GM12878 (cell line): ENCODE data around the gene HERPUD2. TPM values are rescaled to one million over a fixed set of nuclear protein-coding genes. Genes with fewer than 3 reads are reported as not detected.

Experiments
- ATAC-seq: fragments of 200-7000 bp; cut with Tn5 transposase; 3 replicates; pipeline ENCODE4 v1.9.1; 2020; ENCODE audit warnings: mild to moderate bottlenecking, moderate library complexity
- BruUV-seq: library from RNA; stranded (reverse); fragments of 400-500 nt; replicated peaks from 2 replicates; lab custom pipeline; 2021; lab: Mats Ljungman, UMichigan
- CTCF ChIA-PET: fragments of 300-600 bp; sonication (Branson Sonifier 250); formaldehyde crosslinking; extraction: SDS; loops from one replicate; lab custom pipeline; 2021; ENCODE audit warnings: inconsistent platforms; lab: Yijun Ruan, JAX
- POLR2A ChIA-PET: fragments of 350-600 bp; formaldehyde crosslinking; extraction: SDS; loops from one replicate; lab custom pipeline; 2021; ENCODE audit warnings: inconsistent platforms; lab: Charles Lee
- RAD21 ChIA-PET: fragments of 300-600 bp; sonication (Branson Sonifier 250); formaldehyde crosslinking; loops from one replicate; lab custom pipeline; 2023; ENCODE audit warnings: antibody characterized with exemption; ENCODE audit not compliant: unreplicated experiment; lab: Charles Lee
- SMC1A ChIA-PET: fragments of 300-600 bp; sonication (Branson Sonifier 250); formaldehyde crosslinking; loops from one replicate; lab custom pipeline; 2023; ENCODE audit not compliant: unreplicated experiment, uncharacterized antibody; lab: Charles Lee
- DNase-seq: peaks from one replicate; pipeline ENCODE4 v3.0.0-alpha.2; 2011; ENCODE audit warnings: low read depth, low spot score
- FAIRE-seq: peaks from 3 replicates; lab custom pipeline; 2011; peaks lifted over from hg19 to GRCh38; lab: Jason Lieb, UNC
- H2AFZ ChIP-seq: 2 replicates; pipeline ENCODE4 v1.6.0; 2011; ENCODE audit warnings: low read depth, low read length, control low read depth; ENCODE audit not compliant: control insufficient read depth
- H3K27ac ChIP-seq: 2 replicates; pipeline ENCODE4 v1.5.1; 2011; ENCODE audit warnings: control low read depth; ENCODE audit not compliant: control insufficient read depth, insufficient read depth
- H3K27me3 ChIP-seq, 2 experiments: replicated peaks in 1 of 2; 2 replicates each; pipeline versions ENCODE4 v1.6.0 to v1.6.1; 2011; ENCODE audit warnings: low read length in 1 of 2; ENCODE audit not compliant: control insufficient read depth in 2 of 2, insufficient read depth in 2 of 2
- H3K36me3 ChIP-seq, 2 experiments: 2 replicates each; pipeline ENCODE4 v1.5.1; 2011; ENCODE audit warnings: low read length in 1 of 2; ENCODE audit not compliant: control insufficient read depth in 2 of 2, insufficient read depth in 2 of 2
- H3K4me1 ChIP-seq: 2 replicates; pipeline ENCODE4 v1.6.1; 2011; ENCODE audit warnings: mild to moderate bottlenecking, low read length, moderate library complexity, mixed read lengths; ENCODE audit not compliant: control insufficient read depth, insufficient read depth
- H3K4me2 ChIP-seq: 2 replicates; pipeline ENCODE4 v1.6.0; 2011; ENCODE audit warnings: control low read depth; ENCODE audit not compliant: control insufficient read depth, insufficient read depth
- H3K4me3 ChIP-seq: fragments of 200-600 bp; sonication (generic); 2 replicates; pipeline ENCODE4 v1.5.1; 2016
- H3K79me2 ChIP-seq: 2 replicates; pipeline ENCODE4 v1.6.0; 2011; ENCODE audit warnings: low read length; ENCODE audit not compliant: control insufficient read depth, insufficient read depth
- H3K9ac ChIP-seq: 2 replicates; pipeline ENCODE4 v1.8.0; 2011; ENCODE audit warnings: low read length, control low read depth, mixed read lengths; ENCODE audit not compliant: control insufficient read depth, insufficient read depth
- H3K9me3 ChIP-seq: replicated peaks from 3 replicates; pipeline ENCODE4 v1.5.1; 2011; ENCODE audit warnings: mild to moderate bottlenecking, low read length; ENCODE audit not compliant: control insufficient read depth, insufficient read depth
- H4K20me1 ChIP-seq: 2 replicates; pipeline ENCODE4 v1.6.0; 2011; ENCODE audit not compliant: control insufficient read depth, insufficient read depth
- ATF7 ChIP-seq: fragments of 450-650 bp; IDR thresholded peaks from 2 replicates; pipeline ENCODE4 v1.6.1; 2016; ENCODE audit warnings: low read depth, mild to moderate bottlenecking
- CHD2 ChIP-seq: IDR thresholded peaks from 2 replicates; pipeline ENCODE4 v1.6.1; 2011; ENCODE audit warnings: low read depth, low read length, improper control_type of control experiment, borderline replicate concordance
- CREB1 ChIP-seq: IDR thresholded peaks from 2 replicates; pipeline ENCODE4 v1.6.1; 2012; ENCODE audit warnings: low read depth, mild to moderate bottlenecking, inconsistent platforms
- CREM ChIP-seq: IDR thresholded peaks from 2 replicates; pipeline ENCODE4 v1.6.1; 2014; ENCODE audit warnings: antibody characterized with exemption, low read depth
- GATAD2B ChIP-seq: fragments of 450-650 bp; conservative IDR thresholded peaks from 2 replicates; pipeline ENCODE4 v1.6.1; 2017; ENCODE audit warnings: low read depth, mild to moderate bottlenecking, moderate library complexity
- IKZF1 ChIP-seq: fragments of 450-650 bp; conservative IDR thresholded peaks from 2 replicates; pipeline ENCODE4 v1.6.1; 2017; ENCODE audit warnings: antibody characterized with exemption, mild to moderate bottlenecking
- NFIC ChIP-seq: IDR thresholded peaks from 2 replicates; pipeline ENCODE4 v1.6.1; 2012; ENCODE audit warnings: low read depth, mild to moderate bottlenecking, inconsistent platforms, low read length, moderate library complexity
- NRF1 ChIP-seq: conservative IDR thresholded peaks from 2 replicates; pipeline ENCODE4 v1.6.1; 2011; ENCODE audit warnings: mild to moderate bottlenecking, low read depth, low read length, improper control_type of control experiment
- POLR2AphosphoS2 ChIP-seq: IDR thresholded peaks from 2 replicates; pipeline ENCODE4 v1.6.1; 2011; ENCODE audit warnings: low read depth, mild to moderate bottlenecking, low read length, improper control_type of control experiment, moderate library complexity
- POU2F2 ChIP-seq: IDR thresholded peaks from 3 replicates; pipeline ENCODE4 v1.6.1; 2011; ENCODE audit warnings: low read depth, mild to moderate bottlenecking, low read length, borderline replicate concordance
- RUNX3 ChIP-seq: IDR thresholded peaks from 2 replicates; pipeline ENCODE4 v1.6.1; 2012; ENCODE audit warnings: low read length, inconsistent platforms
- TAF1 ChIP-seq: IDR thresholded peaks from 2 replicates; pipeline ENCODE4 v1.6.1; 2011; ENCODE audit warnings: mild to moderate bottlenecking, low read depth, low read length, borderline replicate concordance
- TARDBP ChIP-seq: IDR thresholded peaks from 2 replicates; pipeline ENCODE4 v1.6.1; 2016; ENCODE audit warnings: borderline replicate concordance
- YY1 ChIP-seq: IDR thresholded peaks from 2 replicates; pipeline ENCODE4 v1.6.1; 2011; ENCODE audit warnings: low read depth, mild to moderate bottlenecking, low read length
- ZNF217 ChIP-seq: fragments of 450-650 bp; IDR thresholded peaks from 2 replicates; pipeline ENCODE4 v1.6.1; 2017; ENCODE audit warnings: antibody characterized with exemption, mild to moderate bottlenecking
- ZNF24 ChIP-seq: fragments of 450-650 bp; IDR thresholded peaks from 2 replicates; pipeline ENCODE4 v1.6.1; 2017; ENCODE audit warnings: antibody characterized with exemption, mild to moderate bottlenecking
- WGBS: methylation state at CpG from one replicate; pipeline ENCODE4 v1.1.6; 2016; ENCODE audit warnings: low lambda C conversion rate; ENCODE audit not compliant: insufficient replicate concordance, insufficient coverage; ENCODE audit errors: missing lambda C conversion rate; 5-methylcytosine and 5-hydroxymethylcytosine counted together
- in situ Hi-C: fragments of 300-500 bp; cut with MboI; formaldehyde crosslinking; loops from 9 replicates; pipeline ENCODE4 v1.14.3; 2018; ENCODE audit warnings: mixed read lengths
- intact Hi-C: fragments of 100-400 bp; cut with micrococcal nuclease; formaldehyde crosslinking; loops from one replicate; pipeline ENCODE4 v1.14.2; 2022; ENCODE audit not compliant: unreplicated experiment
- polyA plus RNA-seq, 11 experiments: library from polyadenylated mRNA; depleted of rRNA in 4 of 11; unstranded in 6 of 11; stranded (reverse) in 5 of 11; fragments of >200 nt; fragmentation: Nextera tagmentation in 4 of 11; fragmentation: Illumina TruSeq in 1 of 11; extraction: Ambion mirVana in 4 of 11; extraction: Trizol in 1 of 11; gene quantifications; 1 replicate in 1 of 11; 2 replicates in 10 of 11; pipeline versions ENCODE4 v1.2.1 to v1.2.3, GENCODE V29; 2011 to 2016; ENCODE audit warnings: inconsistent platforms in 2 of 11, missing spikeins in 2 of 11, low read depth in 1 of 11
- total RNA-seq, 4 experiments: library from RNA; depleted of rRNA in 3 of 4; stranded (reverse); fragments of >200 nt in 3 of 4; fragmentation: Illumina TruSeq in 1 of 4; extraction: Trizol in 1 of 4; gene quantifications; 2 replicates each; pipeline versions ENCODE4 v1.2.1 to v1.2.3, GENCODE V29; 2013 to 2021
- TF ChIP-seq, protein P1 (sequence below): IDR thresholded peaks from 2 replicates; pipeline ENCODE4 v1.6.1; 2012; ENCODE audit warnings: improper control_type of control experiment, low read depth, low read length; ENCODE audit not compliant: insufficient replicate concordance
- TF ChIP-seq, protein P2 (sequence below): IDR thresholded peaks from 2 replicates; pipeline ENCODE4 v1.6.1; 2011; ENCODE audit warnings: borderline replicate concordance, low read depth, mild to moderate bottlenecking, moderate library complexity, mixed read lengths, low read length; ENCODE audit not compliant: insufficient read depth; ENCODE audit errors: extremely low read length

HERPUD2 gene
- total and polyA plus RNA-seq, 10 of the 15 experiments (the other 5 are each of a cell fraction or from before 2014, with no cell fraction given), result 4.7 to 69.6 (median 13.9) TPM

DNA sequence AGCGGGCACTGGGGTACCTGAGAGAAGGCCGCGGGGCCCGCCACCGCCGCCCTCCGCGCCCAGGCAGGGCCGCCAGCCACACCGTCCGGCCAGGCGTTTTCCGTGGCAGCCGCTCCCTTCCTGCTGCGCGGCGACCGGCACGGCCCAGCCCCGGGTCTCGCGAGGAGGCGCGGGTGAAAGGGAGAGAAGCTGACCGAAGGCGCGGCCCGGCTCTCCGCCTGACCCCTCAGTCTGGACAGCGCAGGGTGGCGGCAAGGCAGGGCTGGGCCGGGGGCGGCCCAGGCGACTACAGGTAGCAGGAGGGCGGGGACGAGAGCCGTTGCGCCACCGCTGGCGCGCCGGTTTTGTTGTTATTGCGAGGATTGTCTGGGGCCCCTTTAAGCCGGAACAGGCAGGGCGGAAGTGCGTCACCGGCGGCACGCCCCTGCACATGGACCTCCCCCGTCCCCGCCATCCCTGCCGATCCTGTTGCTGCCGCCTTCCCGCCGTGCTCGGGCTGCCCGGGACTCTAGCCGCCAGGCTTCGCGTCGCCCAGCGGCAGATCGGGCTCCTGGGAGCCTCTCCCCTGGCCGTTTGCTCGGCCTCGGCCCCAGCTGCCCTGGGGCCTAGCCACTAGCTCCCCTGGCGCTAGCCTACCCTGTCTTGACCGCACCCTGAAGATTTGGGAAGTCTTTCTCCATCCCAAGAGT lies at the start of gene HERPUD2 (continued):
- TF ChIP-seq POLR2AphosphoS2 (peak; percentile 66; the same call in 1 of the 2 replicates), TAF1 (0 out of 2 replicates have a peak, but pooled peaks have one; percentile 36), CHD2 (peak; percentile 93), CREM (peak; percentile 93), ZNF24 (peak; percentile 56), ZNF217 (peak; percentile 63; the same call in 1 of the 2 replicates), TARDBP (no peak), CREB1 (peak; percentile 95)
- TF ChIP-seq, all 136 proteins: peak for 52

DNA sequence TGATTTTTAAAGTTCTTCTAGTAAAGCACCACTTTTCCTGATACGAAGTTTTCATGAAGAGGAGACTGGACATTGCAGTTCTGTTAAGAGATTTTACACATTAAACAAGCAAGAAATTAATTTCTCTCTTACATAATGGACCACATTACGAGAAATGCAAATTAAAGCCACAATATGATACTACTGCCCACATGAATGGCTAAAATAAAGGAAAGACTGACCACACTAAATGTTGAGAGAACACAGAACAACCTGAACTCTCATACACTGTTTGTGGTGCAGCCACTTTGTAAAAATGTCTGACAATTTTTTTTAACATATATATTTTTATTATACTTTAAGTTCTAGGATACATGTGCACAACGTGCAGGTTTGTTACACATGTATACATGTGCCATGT lies 44.0 kb upstream of the HERPUD2 start:
- intact Hi-C loops (no loop called here), in situ Hi-C loops (no loop called here)
- Histone ChIP-seq H3K4me1 (no peaks in the 10 kb centered on the region), H3K27ac (no peak overlapping the region), H3K27me3 (no peaks in the 10 kb centered on the region), H4K20me1 (no peaks in the 10 kb centered on the region), H3K4me3 (no peak overlapping the region), H3K9me3 (no peaks in the 10 kb centered on the region), H3K79me2 (no peaks in the 10 kb centered on the region), H2AFZ (no peak overlapping the region), H3K9ac (no peak overlapping the region), H3K4me2 (0 out of 2 replicates have a peak overlapping the region, but pooled peaks have one; percentile 9), H3K36me3 (no peaks in the 10 kb centered on the region)
- no TSS peak for BruUV-seq
- WGBS, result 50% methylated on average over 2 of the region's 3 CpGs
- ATAC-seq, result peak; percentile 91
- ChIA-PET CTCF (interaction anchor here (1.2 kb wide), 1 partner anchor 24 kb away, joined by 4 read pairs; no protein-coding TSS in a partner anchor), RAD21 (no interaction called here), POLR2A (no interaction called here), SMC1A (interaction anchor here (0.9 kb wide), 1 partner anchor 11 kb away, joined by 4 read pairs; no protein-coding TSS in a partner anchor)
- no peak for DNase-seq
- TF ChIP-seq NRF1 (no peak), ATF7 (0 out of 2 replicates have a peak, but pooled peaks have one; percentile 36), RUNX3 (peak; percentile 82), GATAD2B (no peak), TARDBP (no peak), NFIC (0 out of 2 replicates have a peak, but pooled peaks have one; percentile 24), IKZF1 (no peak), POU2F2 (peak; percentile 52; the same call in 1 of the 3 replicates), YY1 (no peak)
- TF ChIP-seq, protein P1, sequence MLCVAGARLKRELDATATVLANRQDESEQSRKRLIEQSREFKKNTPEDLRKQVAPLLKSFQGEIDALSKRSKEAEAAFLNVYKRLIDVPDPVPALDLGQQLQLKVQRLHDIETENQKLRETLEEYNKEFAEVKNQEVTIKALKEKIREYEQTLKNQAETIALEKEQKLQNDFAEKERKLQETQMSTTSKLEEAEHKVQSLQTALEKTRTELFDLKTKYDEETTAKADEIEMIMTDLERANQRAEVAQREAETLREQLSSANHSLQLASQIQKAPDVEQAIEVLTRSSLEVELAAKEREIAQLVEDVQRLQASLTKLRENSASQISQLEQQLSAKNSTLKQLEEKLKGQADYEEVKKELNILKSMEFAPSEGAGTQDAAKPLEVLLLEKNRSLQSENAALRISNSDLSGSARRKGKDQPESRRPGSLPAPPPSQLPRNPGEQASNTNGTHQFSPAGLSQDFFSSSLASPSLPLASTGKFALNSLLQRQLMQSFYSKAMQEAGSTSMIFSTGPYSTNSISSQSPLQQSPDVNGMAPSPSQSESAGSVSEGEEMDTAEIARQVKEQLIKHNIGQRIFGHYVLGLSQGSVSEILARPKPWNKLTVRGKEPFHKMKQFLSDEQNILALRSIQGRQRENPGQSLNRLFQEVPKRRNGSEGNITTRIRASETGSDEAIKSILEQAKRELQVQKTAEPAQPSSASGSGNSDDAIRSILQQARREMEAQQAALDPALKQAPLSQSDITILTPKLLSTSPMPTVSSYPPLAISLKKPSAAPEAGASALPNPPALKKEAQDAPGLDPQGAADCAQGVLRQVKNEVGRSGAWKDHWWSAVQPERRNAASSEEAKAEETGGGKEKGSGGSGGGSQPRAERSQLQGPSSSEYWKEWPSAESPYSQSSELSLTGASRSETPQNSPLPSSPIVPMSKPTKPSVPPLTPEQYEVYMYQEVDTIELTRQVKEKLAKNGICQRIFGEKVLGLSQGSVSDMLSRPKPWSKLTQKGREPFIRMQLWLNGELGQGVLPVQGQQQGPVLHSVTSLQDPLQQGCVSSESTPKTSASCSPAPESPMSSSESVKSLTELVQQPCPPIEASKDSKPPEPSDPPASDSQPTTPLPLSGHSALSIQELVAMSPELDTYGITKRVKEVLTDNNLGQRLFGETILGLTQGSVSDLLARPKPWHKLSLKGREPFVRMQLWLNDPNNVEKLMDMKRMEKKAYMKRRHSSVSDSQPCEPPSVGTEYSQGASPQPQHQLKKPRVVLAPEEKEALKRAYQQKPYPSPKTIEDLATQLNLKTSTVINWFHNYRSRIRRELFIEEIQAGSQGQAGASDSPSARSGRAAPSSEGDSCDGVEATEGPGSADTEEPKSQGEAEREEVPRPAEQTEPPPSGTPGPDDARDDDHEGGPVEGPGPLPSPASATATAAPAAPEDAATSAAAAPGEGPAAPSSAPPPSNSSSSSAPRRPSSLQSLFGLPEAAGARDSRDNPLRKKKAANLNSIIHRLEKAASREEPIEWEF, result no peak
- TF ChIP-seq, protein P2, sequence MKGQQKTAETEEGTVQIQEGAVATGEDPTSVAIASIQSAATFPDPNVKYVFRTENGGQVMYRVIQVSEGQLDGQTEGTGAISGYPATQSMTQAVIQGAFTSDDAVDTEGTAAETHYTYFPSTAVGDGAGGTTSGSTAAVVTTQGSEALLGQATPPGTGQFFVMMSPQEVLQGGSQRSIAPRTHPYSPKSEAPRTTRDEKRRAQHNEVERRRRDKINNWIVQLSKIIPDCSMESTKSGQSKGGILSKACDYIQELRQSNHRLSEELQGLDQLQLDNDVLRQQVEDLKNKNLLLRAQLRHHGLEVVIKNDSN, result no peak
- no peak for FAIRE-seq
